Esophagus squamous epithelium (tissue), 5 donors: Measurements from ENCODE around the gene BABAM2. TPM values are rescaled to one million over a fixed set of nuclear protein-coding genes. Genes with fewer than 3 reads are reported as not detected.

Experiments used
- DNase-seq: peaks from one replicate; lab custom pipeline; 2025; lab: John Stamatoyannopoulos, UW
- H3K27ac ChIP-seq, 4 donors: fragments of 200-600 bp; sonication (generic); one replicate each; pipeline ENCODE4 v1.5.1; 2016 to 2019; ENCODE audit warnings: mild to moderate bottlenecking in 1 of 4
- H3K27me3 ChIP-seq, 4 donors: fragments of 200-600 bp; sonication (generic); 1 replicate in 3 of 4; 2 replicates in 1 of 4; pipeline versions ENCODE4 v1.5.1 to v1.6.0; 2017 to 2021; ENCODE audit warnings: antibody characterized with exemption in 1 of 4
- H3K36me3 ChIP-seq, 3 donors: fragments of 200-600 bp; sonication (generic); one replicate each; pipeline ENCODE4 v1.5.1; 2016 to 2019
- H3K4me1 ChIP-seq, 3 donors: fragments of 200-600 bp; sonication (generic); one replicate each; pipeline ENCODE4 v1.5.1; 2017 to 2019
- H3K4me3 ChIP-seq, 4 donors: fragments of 200-600 bp; sonication (generic); 1 replicate in 3 of 4; 2 replicates in 1 of 4; pipeline ENCODE4 v1.5.1; 2016 to 2019; ENCODE audit warnings: mild to moderate bottlenecking in 2 of 4, moderate library complexity in 1 of 4
- H3K9me3 ChIP-seq, 3 donors: fragments of 200-600 bp; sonication (generic); one replicate each; pipeline ENCODE4 v1.5.1; 2016 to 2019
- CTCF ChIP-seq, 6 experiments: fragments of 450-650 bp in 4 of 6; fragments of 200-600 bp in 2 of 6; sonication (generic) in 2 of 6; IDR thresholded peaks; one replicate each; pipeline ENCODE4 v1.5.1; 2016 to 2019; ENCODE audit warnings: antibody characterized with exemption in 6 of 6, mild to moderate bottlenecking in 4 of 6, moderate library complexity in 4 of 6
- POLR2A ChIP-seq, 4 donors: fragments of 450-650 bp; IDR thresholded peaks; one replicate each; pipeline ENCODE4 v1.6.1; 2017; ENCODE audit warnings: antibody characterized with exemption in 4 of 4, mild to moderate bottlenecking in 4 of 4, moderate library complexity in 3 of 4
- WGBS, 2 donors: methylation state at CpG; one replicate each; pipeline ENCODE4 v1.1.5; 2018; 5-methylcytosine and 5-hydroxymethylcytosine counted together
- intact Hi-C: fragments of 100-400 bp; cut with DNase I; formaldehyde crosslinking; loops from one replicate; pipeline ENCODE4 v1.15.0; 2022
- total RNA-seq, 4 donors: library from RNA; depleted of rRNA; stranded (reverse); fragments of >200 nt; gene quantifications; one replicate each; pipeline ENCODE4 v1.1.0, GENCODE V29; 2016
- donor health status: DM: yes; HTN: yes; CAD: no.

The BABAM2 gene
- total RNA-seq, 4 donors from 2014 or later: 16.6 to 28.3 (median 24.3) TPM

DNA sequence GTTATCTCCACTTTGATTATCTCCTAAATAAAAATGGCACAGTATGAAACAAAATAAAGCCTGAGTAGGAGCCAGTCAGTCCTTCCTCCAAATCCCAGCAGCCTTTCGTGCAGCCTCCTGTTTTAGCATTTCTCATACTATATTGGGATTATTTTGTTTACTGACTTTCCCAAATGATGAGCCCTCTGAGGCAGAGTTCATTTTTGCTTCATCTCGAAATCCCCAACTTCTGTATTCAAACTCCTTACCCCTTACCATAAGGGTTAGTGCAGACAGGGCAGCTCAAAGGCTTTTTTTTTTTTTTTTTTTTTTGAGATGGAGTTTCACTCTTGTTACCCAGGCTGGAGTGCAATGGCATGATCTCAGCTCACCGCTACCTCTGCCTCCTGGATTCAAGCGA lies 388.8 kb downstream of the BABAM2 start:
- Histone ChIP-seq H3K36me3 (no peaks in the 10 kb centered on the region), H3K27ac (peak overlapping the region in 3 of 4 donors; percentile 64 to 92 (median 84)), H3K4me1 (peaks cover 27 to 98% (median 49%) of the 10 kb centered on the region in 3 donors), H3K9me3 (no peaks in the 10 kb centered on the region), H3K4me3 (no peak overlapping the region), H3K27me3 (no peaks in the 10 kb centered on the region)
- WGBS, 2 donors: 90 to 91% methylated on average over 4 of the region's 4 CpGs
- intact Hi-C loops: loop anchor here (5.0 kb wide), 1 partner anchor 113 kb away; the partner anchor contains the start of gene FOSL2
- no peak for DNase-seq
- no peak for TF ChIP-seq POLR2A (IDR thresholded peaks at IDR 0.05)
- no peak for TF ChIP-seq CTCF (IDR thresholded peaks at IDR 0.05)

GRCh38 chr2:28280619-28281018 lies 390.1 kb downstream of the BABAM2 start:
- Histone ChIP-seq H3K4me3 (no peak overlapping the region), H3K9me3 (no peaks in the 10 kb centered on the region), H3K36me3 (no peaks in the 10 kb centered on the region), H3K27ac (peak overlapping the region in 3 of 4 donors; percentile 64 to 92 (median 84)), H3K27me3 (no peaks in the 10 kb centered on the region), H3K4me1 (peaks cover 16 to 96% (median 43%) of the 10 kb centered on the region in 3 donors)
- intact Hi-C loops: no loop called here
- WGBS, 2 donors: 72 to 85% methylated on average over 4 of the region's 4 CpGs
- DNase-seq: no peak
- no peak for TF ChIP-seq POLR2A (IDR thresholded peaks at IDR 0.05)
- no peak for TF ChIP-seq CTCF (IDR thresholded peaks at IDR 0.05)

GRCh38 chr2:28281739-28282138 lies 391.2 kb downstream of the BABAM2 start:
- TF ChIP-seq CTCF (IDR thresholded peaks at IDR 0.05) (no peak), POLR2A (IDR thresholded peaks at IDR 0.05) (no peak)
- no peaks in the 10 kb centered on the region for H3K27me3 ChIP-seq
- no peak for DNase-seq
- H3K9me3 ChIP-seq: no peaks in the 10 kb centered on the region
- no peaks in the 10 kb centered on the region for H3K36me3 ChIP-seq
- H3K4me1 ChIP-seq: peaks cover 16 to 94% (median 35%) of the 10 kb centered on the region in 3 donors
- H3K4me3 ChIP-seq: no peak overlapping the region
- H3K27ac ChIP-seq: peak overlapping the region; percentile 16 to 92 (median 74)
- WGBS, 2 donors: 80% methylated on average over 1 of the region's 1 CpG; no CpG with 5 or more reads in 1 of the 2 donors
- intact Hi-C loops: no loop called here

GRCh38 chr2:28282248-28282647 lies 391.7 kb downstream of the BABAM2 start:
- Histone ChIP-seq H3K4me3 (no peak overlapping the region), H3K27ac (peak overlapping the region in 3 of 4 donors; percentile 64 to 92 (median 84)), H3K4me1 (peaks cover 16 to 92% (median 30%) of the 10 kb centered on the region in 3 donors), H3K36me3 (no peaks in the 10 kb centered on the region), H3K27me3 (no peaks in the 10 kb centered on the region), H3K9me3 (no peaks in the 10 kb centered on the region)
- TF ChIP-seq CTCF (IDR thresholded peaks at IDR 0.05): no peak
- 65 to 79% methylated on average over 3 of the region's 3 CpGs for WGBS, 2 donors
- no peak for DNase-seq
- intact Hi-C loops: no loop called here

DNA sequence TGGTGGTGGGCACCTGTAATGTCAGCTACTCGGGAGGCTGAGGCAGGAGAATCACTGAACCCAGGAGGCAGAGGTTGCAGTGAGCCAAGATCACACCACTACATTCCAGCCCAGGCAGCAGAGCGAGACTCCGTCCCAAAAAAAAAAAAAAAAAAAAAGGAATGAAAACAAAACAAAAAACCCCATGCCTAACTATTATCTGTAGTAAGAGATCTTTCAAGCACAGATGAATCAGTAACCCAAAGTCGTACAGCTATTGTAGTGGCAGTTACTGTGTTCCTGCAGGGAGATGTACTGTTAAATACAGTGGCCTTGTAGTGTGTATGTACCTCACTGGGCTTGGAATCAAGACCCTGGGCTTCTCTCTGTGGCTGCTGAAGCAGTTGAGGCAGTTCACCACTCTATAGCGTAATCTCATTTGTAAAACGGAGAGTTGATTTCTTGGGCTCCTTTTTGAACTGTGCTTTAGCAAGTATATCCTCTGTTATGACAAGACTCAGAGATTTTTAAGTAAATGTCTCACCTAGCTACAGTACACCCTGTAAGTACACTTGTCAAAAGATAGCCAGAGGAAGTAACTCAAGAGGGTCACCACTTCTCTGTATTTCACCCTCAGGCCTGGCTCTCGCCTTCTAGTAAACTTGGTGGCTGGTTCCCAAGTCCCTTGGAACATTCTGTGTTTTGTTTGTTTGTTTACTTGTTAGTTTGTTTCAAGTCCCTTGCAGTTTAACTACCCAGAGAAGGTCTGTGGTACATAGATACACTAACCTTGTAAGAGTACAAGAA lies 392.5 kb downstream of the BABAM2 start:
- 86% methylated on average over 5 to 7 of the region's 7 CpGs for WGBS, 2 donors
- Histone ChIP-seq H3K9me3 (no peaks in the 10 kb centered on the region), H3K4me3 (no peak overlapping the region), H3K27ac (peak overlapping the region; percentile 65 to 92 (median 78)), H3K27me3 (no peaks in the 10 kb centered on the region), H3K4me1 (peaks cover 16 to 90% (median 34%) of the 10 kb centered on the region in 3 donors), H3K36me3 (no peaks in the 10 kb centered on the region)
- TF ChIP-seq CTCF (IDR thresholded peaks at IDR 0.05): no peak
- no peak for TF ChIP-seq POLR2A (IDR thresholded peaks at IDR 0.05)
- DNase-seq: no peak
- intact Hi-C loops: no loop called here
